Fibroblast of lung (primary cell): ENCODE results near the gene HPSE2. TPM values are rescaled to one million over a fixed set of nuclear protein-coding genes. Genes with fewer than 3 reads are reported as not detected.

ENCODE experiments used
- DNase-seq, 2 donors: peaks; one replicate each; pipeline versions ENCODE4 v3.0.0 to v3.0.0-alpha.2; 2010; ENCODE audit warnings: low read depth in 2 of 2
- H2AFZ ChIP-seq: 2 replicates; pipeline ENCODE4 v1.5.1; 2012; ENCODE audit warnings: low read length, control low read depth, inconsistent platforms
- H3K27ac ChIP-seq: 2 replicates; pipeline ENCODE4 v1.5.1; 2011; ENCODE audit warnings: low read length, control low read depth; ENCODE audit not compliant: insufficient read depth
- H3K27me3 ChIP-seq: 2 replicates; pipeline ENCODE4 v1.5.1; 2011; ENCODE audit warnings: mild to moderate bottlenecking, low read length; ENCODE audit not compliant: control insufficient read depth, insufficient read depth
- H3K36me3 ChIP-seq: 2 replicates; pipeline ENCODE4 v1.5.1; 2011; ENCODE audit warnings: low read length; ENCODE audit not compliant: control insufficient read depth, insufficient read depth
- H3K4me1 ChIP-seq: 2 replicates; pipeline ENCODE4 v1.5.1; 2011; ENCODE audit warnings: low read length; ENCODE audit not compliant: control insufficient read depth, insufficient read depth; ENCODE audit errors: extremely low read depth
- H3K4me2 ChIP-seq: 2 replicates; pipeline ENCODE4 v1.5.1; 2011; ENCODE audit warnings: low read length, control low read depth; ENCODE audit not compliant: insufficient read depth; ENCODE audit errors: extremely low read depth
- H3K4me3 ChIP-seq, 4 experiments: fragments of 200-600 bp in 1 of 4; sonication (generic) in 1 of 4; replicated peaks in 1 of 4; 2 replicates each; pipeline ENCODE4 v1.5.1; 2011 to 2016; ENCODE audit warnings: low read length in 4 of 4, low read depth in 3 of 4, mild to moderate bottlenecking in 3 of 4, control low read depth in 2 of 4, inconsistent platforms in 1 of 4, mixed read lengths in 1 of 4; ENCODE audit not compliant: insufficient read depth in 1 of 4; ENCODE audit errors: control extremely low read depth in 1 of 4
- H3K79me2 ChIP-seq: 2 replicates; pipeline ENCODE4 v1.5.1; 2012; ENCODE audit warnings: mild to moderate bottlenecking, low read length, inconsistent platforms; ENCODE audit not compliant: control insufficient read depth, insufficient read depth
- H3K9ac ChIP-seq: 2 replicates; pipeline ENCODE4 v1.5.1; 2011; ENCODE audit warnings: mild to moderate bottlenecking, low read length, control low read depth; ENCODE audit not compliant: insufficient read depth
- H3K9me3 ChIP-seq: 2 replicates; pipeline ENCODE4 v1.5.1; 2012; ENCODE audit warnings: low read depth, low read length; ENCODE audit not compliant: control insufficient read depth, insufficient read depth
- H4K20me1 ChIP-seq: 2 replicates; pipeline ENCODE4 v1.5.1; 2011; ENCODE audit warnings: low read length; ENCODE audit not compliant: control insufficient read depth, insufficient read depth; ENCODE audit errors: extremely low read depth
- CTCF ChIP-seq, 2 donors: IDR thresholded peaks in 1 of 2; conservative IDR thresholded peaks in 1 of 2; 1 replicate in 1 of 2; 2 replicates in 1 of 2; pipeline ENCODE4 v1.5.1; 2011 to 2012; ENCODE audit warnings: low read length in 2 of 2, control low read depth in 1 of 2, inconsistent platforms in 1 of 2, low read depth in 1 of 2, mild to moderate bottlenecking in 1 of 2
- EZH2 ChIP-seq: IDR thresholded peaks from 2 replicates; pipeline ENCODE4 v1.5.1; 2012; ENCODE audit warnings: low read length, control low read depth, mild to moderate bottlenecking; ENCODE audit errors: missing control alignments
- polyA plus RNA-seq, 2 donors: library from polyadenylated mRNA; depleted of rRNA in 1 of 2; stranded (reverse) in 1 of 2; unstranded in 1 of 2; fragments of >200 nt; gene quantifications; 2 replicates each; pipeline ENCODE4 v1.2.1, GENCODE V29; 2011 to 2012; ENCODE audit warnings: missing spikeins in 1 of 2
- total RNA-seq: library from RNA; depleted of rRNA; stranded (reverse); fragments of >200 nt; gene quantifications from 2 replicates; pipeline ENCODE4 v1.2.1, GENCODE V29; 2014

Gene HPSE2
- total and polyA plus RNA-seq, 2 donors (not counting 1 experiment from before 2014, with no cell fraction given): 0.02 to 0.17 TPM

- Histone ChIP-seq H3K36me3 (no peaks in the 10 kb centered on the region), H3K79me2 (no peaks in the 10 kb centered on the region)
- no peak for DNase-seq
These were observed 62.7 kb downstream of the HPSE2 start for GRCh38 chr10:99172950-99173349.

GRCh38 chr10:99172128-99172738 is 63.4 kb downstream of the HPSE2 start:
- TF ChIP-seq EZH2 (no peak), CTCF (conservative IDR thresholded peaks at IDR 0.05 in 1 of 2, IDR thresholded peaks at IDR 0.05 in 1 of 2; ENCODE audit: low read depth in 1 of 2, low read length in 2 of 2) (peak; percentile 56 to 88)
- Histone ChIP-seq H3K9ac (no peak overlapping the region), H3K79me2 (no peaks in the 10 kb centered on the region), H3K4me1 (no peaks in the 10 kb centered on the region), H2AFZ (no peak overlapping the region), H3K27ac (no peak overlapping the region), H3K4me2 (no peak overlapping the region), H3K27me3 (no peaks in the 10 kb centered on the region), H3K36me3 (no peaks in the 10 kb centered on the region), H3K9me3 (no peaks in the 10 kb centered on the region), H4K20me1 (no peaks in the 10 kb centered on the region), H3K4me3 (no peak overlapping the region)
- DNase-seq: peak; percentile 2 to 78

More at GRCh38 chr10:99172950-99173349, 62.7 kb downstream of the HPSE2 start:
- Histone ChIP-seq H3K4me1 (no peaks in the 10 kb centered on the region), H3K9me3 (no peaks in the 10 kb centered on the region), H4K20me1 (no peaks in the 10 kb centered on the region), H3K9ac (no peak overlapping the region), H3K4me3 (no peak overlapping the region), H3K27me3 (no peaks in the 10 kb centered on the region), H2AFZ (no peak overlapping the region), H3K27ac (no peak overlapping the region), H3K4me2 (no peak overlapping the region)
- TF ChIP-seq CTCF (conservative IDR thresholded peaks at IDR 0.05 in 1 of 2, IDR thresholded peaks at IDR 0.05 in 1 of 2; ENCODE audit: low read depth in 1 of 2, low read length in 2 of 2) (peak in 1 of 2 donors; percentile 4), EZH2 (no peak)

GRCh38 chr10:99170116-99170675 is 65.5 kb downstream of the HPSE2 start:
- Histone ChIP-seq H3K4me1 (no peaks in the 10 kb centered on the region), H3K27me3 (no peaks in the 10 kb centered on the region), H3K4me3 (no peak overlapping the region), H3K9me3 (no peaks in the 10 kb centered on the region), H3K4me2 (no peak overlapping the region), H2AFZ (no peak overlapping the region), H4K20me1 (no peaks in the 10 kb centered on the region), H3K27ac (no peak overlapping the region), H3K36me3 (no peaks in the 10 kb centered on the region), H3K9ac (no peak overlapping the region), H3K79me2 (no peaks in the 10 kb centered on the region)
- no peak for TF ChIP-seq EZH2
- no peak for TF ChIP-seq CTCF (conservative IDR thresholded peaks at IDR 0.05 in 1 of 2, IDR thresholded peaks at IDR 0.05 in 1 of 2; ENCODE audit: low read depth in 1 of 2, low read length in 2 of 2)
- DNase-seq: no peak
